Measurements from ENCODE around the gene TBC1D9. TPM values are rescaled to one million over a fixed set of nuclear protein-coding genes. Genes with fewer than 3 reads are reported as not detected.
A peak's percentile ranks its signal among the peaks of the same experiment; 100 is the strongest.
"Not testable (repeated sequence)": the region's sequence is repeated elsewhere in the genome, so short reads cannot be mapped to it uniquely, and the experiment has no call there.

TBC1D9 gene
- total RNA-seq, 1 experiment from 2014 or later = 17.0 TPM

DNA sequence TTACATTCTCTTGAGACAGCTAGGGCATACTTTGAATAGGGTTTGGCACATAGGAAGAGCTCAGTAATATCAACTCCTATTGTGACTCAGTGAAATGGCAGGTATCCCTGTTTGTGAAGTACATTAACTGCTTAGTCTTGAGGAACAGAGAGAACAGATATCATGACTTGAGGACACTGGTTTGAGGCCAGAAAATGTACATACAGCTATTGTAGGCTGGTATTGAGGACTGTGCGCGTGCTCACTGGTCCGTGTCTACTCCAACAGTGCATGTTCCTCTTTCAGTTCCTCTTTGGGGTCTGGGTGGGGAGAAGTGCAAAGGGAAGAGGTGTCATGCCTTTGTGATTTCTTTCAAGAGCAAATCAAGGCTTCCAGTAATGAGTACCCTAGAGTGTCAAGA is 34.6 kb upstream of the TBC1D9 start:
- no peaks in the 10 kb centered on the region for H3F3A ChIP-seq (ENCODE audit: insufficient read depth, low read depth)
- no TSS peak for BruUV-seq (replicated peaks)
- no peaks in the 10 kb centered on the region for H3K4me1 ChIP-seq (replicated peaks; ENCODE audit: insufficient read depth)
- H3K4me2 ChIP-seq = no peak overlapping the region
- intact Hi-C loops (cut with micrococcal nuclease; ENCODE audit: unreplicated experiment) = no loop called here
- CTCF ChIA-PET = no interaction called here
- no peak overlapping the region for H3K4me3 ChIP-seq
- H4K20me1 ChIP-seq (ENCODE audit: insufficient read depth) = no peaks in the 10 kb centered on the region
- H3K27me3 ChIP-seq (ENCODE audit: insufficient read depth, low read depth) = no peaks in the 10 kb centered on the region
- POLR2A ChIA-PET (ENCODE audit: unreplicated experiment) = no interaction called here
- no peaks in the 10 kb centered on the region for H3K9me2 ChIP-seq (ENCODE audit: insufficient read depth)
- H3K9me3 ChIP-seq (ENCODE audit: insufficient read depth, low read depth) = no peaks in the 10 kb centered on the region
- TF ChIP-seq, protein P1, sequence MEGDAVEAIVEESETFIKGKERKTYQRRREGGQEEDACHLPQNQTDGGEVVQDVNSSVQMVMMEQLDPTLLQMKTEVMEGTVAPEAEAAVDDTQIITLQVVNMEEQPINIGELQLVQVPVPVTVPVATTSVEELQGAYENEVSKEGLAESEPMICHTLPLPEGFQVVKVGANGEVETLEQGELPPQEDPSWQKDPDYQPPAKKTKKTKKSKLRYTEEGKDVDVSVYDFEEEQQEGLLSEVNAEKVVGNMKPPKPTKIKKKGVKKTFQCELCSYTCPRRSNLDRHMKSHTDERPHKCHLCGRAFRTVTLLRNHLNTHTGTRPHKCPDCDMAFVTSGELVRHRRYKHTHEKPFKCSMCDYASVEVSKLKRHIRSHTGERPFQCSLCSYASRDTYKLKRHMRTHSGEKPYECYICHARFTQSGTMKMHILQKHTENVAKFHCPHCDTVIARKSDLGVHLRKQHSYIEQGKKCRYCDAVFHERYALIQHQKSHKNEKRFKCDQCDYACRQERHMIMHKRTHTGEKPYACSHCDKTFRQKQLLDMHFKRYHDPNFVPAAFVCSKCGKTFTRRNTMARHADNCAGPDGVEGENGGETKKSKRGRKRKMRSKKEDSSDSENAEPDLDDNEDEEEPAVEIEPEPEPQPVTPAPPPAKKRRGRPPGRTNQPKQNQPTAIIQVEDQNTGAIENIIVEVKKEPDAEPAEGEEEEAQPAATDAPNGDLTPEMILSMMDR (conservative IDR thresholded peaks at IDR 0.05) = no peak
- no peak for TF ChIP-seq EZH2 (IDR thresholded peaks at IDR 0.05; ENCODE audit: low read depth)
- no peak overlapping the region for H2AFZ ChIP-seq
- no peaks in the 10 kb centered on the region for H3K79me2 ChIP-seq (ENCODE audit: low read depth)
- no peaks in the 10 kb centered on the region for H3K36me3 ChIP-seq (ENCODE audit: low read depth)
- no peak overlapping the region for H3K27ac ChIP-seq
- peak in 1 of 2 experiments; percentile 57 for DNase-seq

DNA sequence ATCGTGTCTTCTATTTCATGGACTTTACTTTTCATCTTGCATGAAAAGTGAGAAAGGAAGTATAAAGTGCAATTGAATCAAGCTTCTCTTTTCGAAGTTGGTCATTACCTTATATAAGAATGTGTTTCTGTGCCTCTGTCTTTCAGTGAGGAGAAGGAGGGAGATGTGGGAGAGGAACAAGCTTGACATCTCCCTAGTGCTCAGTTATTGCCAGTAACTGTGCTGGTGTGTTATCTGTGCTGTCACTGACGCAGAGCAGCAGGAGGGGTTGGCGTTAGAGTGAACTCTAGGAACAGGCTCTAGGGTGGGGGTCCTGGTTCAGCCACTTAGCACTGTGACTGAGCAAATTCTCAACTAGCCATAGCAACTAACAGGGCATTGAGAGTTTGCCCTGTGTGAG is 34.0 kb upstream of the TBC1D9 start:
- DNase-seq = no peak
- no peaks in the 10 kb centered on the region for H3K9me2 ChIP-seq (ENCODE audit: insufficient read depth)
- no peak overlapping the region for H3K4me2 ChIP-seq
- H3K4me1 ChIP-seq (replicated peaks; ENCODE audit: insufficient read depth) = no peaks in the 10 kb centered on the region
- no peaks in the 10 kb centered on the region for H3F3A ChIP-seq (ENCODE audit: insufficient read depth, low read depth)
- H3K27ac ChIP-seq = no peak overlapping the region
- no peaks in the 10 kb centered on the region for H3K27me3 ChIP-seq (ENCODE audit: insufficient read depth, low read depth)
- no peaks in the 10 kb centered on the region for H3K36me3 ChIP-seq (ENCODE audit: low read depth)
- intact Hi-C loops (cut with micrococcal nuclease; ENCODE audit: unreplicated experiment) = no loop called here
- BruUV-seq (replicated peaks) = no TSS peak
- no peak overlapping the region for H3K4me3 ChIP-seq
- no peak for TF ChIP-seq EZH2 (IDR thresholded peaks at IDR 0.05; ENCODE audit: low read depth)
- TF ChIP-seq, protein P1 (conservative IDR thresholded peaks at IDR 0.05) = no peak
- no peaks in the 10 kb centered on the region for H3K79me2 ChIP-seq (ENCODE audit: low read depth)
- ChIA-PET POLR2A (ENCODE audit: unreplicated experiment) (no interaction called here), CTCF (no interaction called here)
- no peaks in the 10 kb centered on the region for H4K20me1 ChIP-seq (ENCODE audit: insufficient read depth)
- no peak overlapping the region for H2AFZ ChIP-seq
- H3K9me3 ChIP-seq (ENCODE audit: insufficient read depth, low read depth) = no peaks in the 10 kb centered on the region

DNA sequence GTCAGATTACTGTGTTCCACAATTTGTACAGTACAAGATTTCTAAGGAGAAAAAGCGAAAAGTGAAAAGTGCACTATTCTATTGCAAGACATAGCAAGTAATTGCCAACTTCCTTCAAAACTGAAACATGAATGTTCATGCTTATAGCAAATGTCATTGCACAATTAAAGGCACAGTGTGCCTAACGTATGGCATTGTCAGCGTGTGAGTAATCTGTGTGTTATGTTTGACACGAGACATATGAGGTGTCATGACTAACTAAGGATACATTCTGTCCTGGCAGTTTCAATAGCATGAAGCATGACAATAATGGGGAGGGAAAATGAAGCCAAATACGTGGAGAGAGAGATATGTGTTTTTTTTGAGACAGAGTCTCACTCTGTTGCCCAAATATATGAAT is 33.6 kb upstream of the TBC1D9 start:
- BruUV-seq (replicated peaks) = no TSS peak
- Histone ChIP-seq H3K4me2 (no peak overlapping the region), H4K20me1 (ENCODE audit: insufficient read depth) (no peaks in the 10 kb centered on the region), H3K4me1 (replicated peaks; ENCODE audit: insufficient read depth) (no peaks in the 10 kb centered on the region), H3K27ac (no peak overlapping the region), H3K36me3 (ENCODE audit: low read depth) (no peaks in the 10 kb centered on the region), H2AFZ (no peak overlapping the region), H3K79me2 (ENCODE audit: low read depth) (no peaks in the 10 kb centered on the region), H3K9me3 (ENCODE audit: insufficient read depth, low read depth) (no peaks in the 10 kb centered on the region), H3K4me3 (no peak overlapping the region), H3K27me3 (ENCODE audit: insufficient read depth, low read depth) (no peaks in the 10 kb centered on the region), H3F3A (ENCODE audit: insufficient read depth, low read depth) (no peaks in the 10 kb centered on the region), H3K9me2 (ENCODE audit: insufficient read depth) (no peaks in the 10 kb centered on the region)
- ChIA-PET CTCF (no interaction called here), POLR2A (ENCODE audit: unreplicated experiment) (no interaction called here)
- intact Hi-C loops (cut with micrococcal nuclease; ENCODE audit: unreplicated experiment) = no loop called here
- TF ChIP-seq EZH2 (IDR thresholded peaks at IDR 0.05; ENCODE audit: low read depth) = no peak
- TF ChIP-seq, protein P1 (conservative IDR thresholded peaks at IDR 0.05) = no peak
- no peak for DNase-seq

DNA sequence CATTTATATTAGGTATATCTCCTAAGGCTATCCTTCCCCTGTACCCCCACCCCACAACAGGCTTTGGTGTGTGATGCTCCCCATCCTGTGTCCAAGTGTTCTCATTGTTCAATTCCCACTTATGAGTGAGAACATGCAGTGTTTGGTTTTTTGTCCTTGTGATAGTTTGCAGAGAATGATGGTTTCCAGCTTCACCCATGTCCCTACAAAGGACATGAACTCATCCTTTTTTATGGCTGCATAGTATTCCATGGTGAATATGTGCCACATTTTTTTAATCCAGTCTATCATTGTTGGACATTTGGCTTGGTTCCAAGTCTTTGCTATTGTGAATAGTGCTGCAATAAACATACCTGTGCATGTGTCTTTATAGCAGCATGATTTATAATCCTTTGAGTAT is 26.6 kb upstream of the TBC1D9 start:
- CTCF ChIA-PET; H3K27ac ChIP-seq; H3K9me3 ChIP-seq (ENCODE audit: insufficient read depth, low read depth); H2AFZ ChIP-seq; BruUV-seq (replicated peaks); POLR2A ChIA-PET (ENCODE audit: unreplicated experiment); H3K9me2 ChIP-seq (ENCODE audit: insufficient read depth); H3K4me2 ChIP-seq; DNase-seq; H3K36me3 ChIP-seq (ENCODE audit: low read depth); H3K4me3 ChIP-seq; intact Hi-C loops (cut with micrococcal nuclease; ENCODE audit: unreplicated experiment); H3F3A ChIP-seq (ENCODE audit: insufficient read depth, low read depth); H3K4me1 ChIP-seq (replicated peaks; ENCODE audit: insufficient read depth); H3K27me3 ChIP-seq (ENCODE audit: insufficient read depth, low read depth); H3K79me2 ChIP-seq (ENCODE audit: low read depth); H4K20me1 ChIP-seq (ENCODE audit: insufficient read depth): not testable (repeated sequence)

Data from PC-9 (cell line).